Prostate gland (tissue), 2 donors: ENCODE measurements around the gene FAM163B. TPM values are rescaled to one million over a fixed set of nuclear protein-coding genes. Genes with fewer than 3 reads are reported as not detected.

Experiments used
- DNase-seq: peaks from one replicate; pipeline ENCODE4 v3.0.0-alpha.2; 2019; ENCODE audit warnings: low spot score
- H3K27ac ChIP-seq, 2 donors: fragments of 200-600 bp; sonication (generic); 2 replicates each; pipeline ENCODE4 v1.5.1; 2017 to 2019
- H3K27me3 ChIP-seq: fragments of 200-600 bp; sonication (generic); replicated peaks from 2 replicates; pipeline ENCODE4 v1.5.1; 2019; ENCODE audit not compliant: insufficient read depth
- H3K36me3 ChIP-seq, 2 donors: fragments of 200-600 bp; sonication (generic); 1 replicate in 1 of 2; 2 replicates in 1 of 2; pipeline versions ENCODE4 v1.5.1 to v1.8.1; 2017 to 2019
- H3K4me1 ChIP-seq: fragments of 200-600 bp; sonication (generic); replicated peaks from 2 replicates; pipeline ENCODE4 v1.5.1; 2019
- H3K4me3 ChIP-seq, 2 donors: fragments of 200-600 bp; sonication (generic); 2 replicates each; pipeline ENCODE4 v1.5.1; 2017 to 2019
- H3K9me3 ChIP-seq: fragments of 200-600 bp; sonication (generic); 2 replicates; pipeline ENCODE4 v1.5.1; 2017
- POLR2A ChIP-seq: fragments of 450-650 bp; IDR thresholded peaks from one replicate; pipeline ENCODE4 v1.6.1; 2016; ENCODE audit warnings: antibody characterized with exemption, mild to moderate bottlenecking
- POLR2AphosphoS5 ChIP-seq: sonication (generic); formaldehyde crosslinking; IDR thresholded peaks from one replicate; pipeline ENCODE4 v1.6.1; 2017; ENCODE audit warnings: antibody characterized with exemption
- WGBS: methylation state at CpG from one replicate; pipeline ENCODE4 v1.1.5; 2018; 5-methylcytosine and 5-hydroxymethylcytosine counted together
- intact Hi-C: fragments of 100-400 bp; cut with DNase I; formaldehyde crosslinking; loops from one replicate; pipeline ENCODE4 v1.14.2; 2022
- total RNA-seq, 2 donors: library from RNA; depleted of rRNA; stranded (reverse); fragments of >200 nt; gene quantifications; one replicate each; pipeline ENCODE4 v1.1.0, GENCODE V29; 2016
- TF ChIP-seq, protein P1 (sequence below), 4 experiments: fragments of 200-600 bp in 2 of 4; fragments of 450-650 bp in 2 of 4; sonication (generic) in 2 of 4; IDR thresholded peaks; 1 replicate in 3 of 4; 2 replicates in 1 of 4; pipeline ENCODE4 v1.5.1; 2016 to 2019; ENCODE audit warnings: antibody characterized with exemption in 4 of 4, mild to moderate bottlenecking in 2 of 4, moderate library complexity in 2 of 4

Gene FAM163B
- total RNA-seq, 2 donors from 2014 or later, result 0.85 TPM; not detected in 1

DNA sequence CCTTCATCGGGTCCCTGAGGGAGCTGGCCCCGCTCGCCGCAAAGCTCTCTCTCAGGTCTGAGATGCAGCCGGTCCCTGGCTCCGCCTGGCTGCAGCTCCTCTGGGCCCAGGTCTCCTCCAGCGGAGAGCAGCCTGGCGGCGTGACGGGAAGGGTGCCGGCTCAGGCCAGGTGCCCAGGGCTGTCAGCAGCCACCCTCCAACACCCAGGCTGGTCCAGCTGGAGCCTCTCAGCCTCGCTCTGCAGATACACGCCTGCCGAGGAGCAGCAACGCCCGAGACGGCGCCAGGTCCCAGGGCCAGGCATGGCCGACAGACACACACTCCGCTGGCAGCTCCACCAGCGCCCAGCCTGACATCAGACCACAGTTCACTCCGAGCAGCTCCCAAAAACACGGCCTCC lies 25.6 kb downstream of the FAM163B start:
- Histone ChIP-seq H3K27me3 (no peaks in the 10 kb centered on the region), H3K9me3 (no peaks in the 10 kb centered on the region), H3K27ac (no peak overlapping the region), H3K36me3 (no peaks in the 10 kb centered on the region), H3K4me1 (peaks cover 12% of the 10 kb centered on the region), H3K4me3 (no peak overlapping the region)
- WGBS, result 88% methylated on average over 19 of the region's 23 CpGs
- no peak for DNase-seq
- TF ChIP-seq POLR2AphosphoS5 (no peak), POLR2A (no peak)
- TF ChIP-seq, protein P1, sequence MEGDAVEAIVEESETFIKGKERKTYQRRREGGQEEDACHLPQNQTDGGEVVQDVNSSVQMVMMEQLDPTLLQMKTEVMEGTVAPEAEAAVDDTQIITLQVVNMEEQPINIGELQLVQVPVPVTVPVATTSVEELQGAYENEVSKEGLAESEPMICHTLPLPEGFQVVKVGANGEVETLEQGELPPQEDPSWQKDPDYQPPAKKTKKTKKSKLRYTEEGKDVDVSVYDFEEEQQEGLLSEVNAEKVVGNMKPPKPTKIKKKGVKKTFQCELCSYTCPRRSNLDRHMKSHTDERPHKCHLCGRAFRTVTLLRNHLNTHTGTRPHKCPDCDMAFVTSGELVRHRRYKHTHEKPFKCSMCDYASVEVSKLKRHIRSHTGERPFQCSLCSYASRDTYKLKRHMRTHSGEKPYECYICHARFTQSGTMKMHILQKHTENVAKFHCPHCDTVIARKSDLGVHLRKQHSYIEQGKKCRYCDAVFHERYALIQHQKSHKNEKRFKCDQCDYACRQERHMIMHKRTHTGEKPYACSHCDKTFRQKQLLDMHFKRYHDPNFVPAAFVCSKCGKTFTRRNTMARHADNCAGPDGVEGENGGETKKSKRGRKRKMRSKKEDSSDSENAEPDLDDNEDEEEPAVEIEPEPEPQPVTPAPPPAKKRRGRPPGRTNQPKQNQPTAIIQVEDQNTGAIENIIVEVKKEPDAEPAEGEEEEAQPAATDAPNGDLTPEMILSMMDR (IDR thresholded peaks at IDR 0.05), result no peak
- intact Hi-C loops, result no loop called here

DNA sequence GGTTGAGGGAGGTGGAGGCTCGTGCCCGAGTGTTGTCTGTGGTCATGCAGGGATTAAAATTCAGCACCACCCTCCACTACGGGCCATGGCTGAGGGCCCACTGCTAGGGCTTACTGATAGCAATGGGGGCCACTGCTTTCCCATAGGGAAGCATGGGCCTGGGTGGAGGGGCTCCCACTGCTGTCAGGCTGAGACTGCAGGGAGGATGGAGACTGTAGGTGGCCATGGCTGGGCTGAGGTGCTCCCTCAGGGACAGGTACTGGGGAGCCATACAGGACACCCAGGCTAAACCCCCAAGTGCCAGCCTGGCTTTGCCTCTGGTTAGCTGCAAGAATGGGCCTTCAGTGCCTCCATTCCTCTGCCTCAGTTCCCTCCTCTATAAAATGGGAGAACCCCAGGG lies 26.1 kb downstream of the FAM163B start:
- intact Hi-C loops, result no loop called here
- no peak for DNase-seq
- Histone ChIP-seq H3K27ac (no peak overlapping the region), H3K4me3 (no peak overlapping the region), H3K9me3 (no peaks in the 10 kb centered on the region), H3K36me3 (no peaks in the 10 kb centered on the region), H3K4me1 (peaks cover 12% of the 10 kb centered on the region), H3K27me3 (no peaks in the 10 kb centered on the region)
- 90% methylated on average over 3 of the region's 3 CpGs for WGBS
- TF ChIP-seq POLR2A (no peak), POLR2AphosphoS5 (no peak)
- TF ChIP-seq, protein P1 (IDR thresholded peaks at IDR 0.05), result no peak

DNA sequence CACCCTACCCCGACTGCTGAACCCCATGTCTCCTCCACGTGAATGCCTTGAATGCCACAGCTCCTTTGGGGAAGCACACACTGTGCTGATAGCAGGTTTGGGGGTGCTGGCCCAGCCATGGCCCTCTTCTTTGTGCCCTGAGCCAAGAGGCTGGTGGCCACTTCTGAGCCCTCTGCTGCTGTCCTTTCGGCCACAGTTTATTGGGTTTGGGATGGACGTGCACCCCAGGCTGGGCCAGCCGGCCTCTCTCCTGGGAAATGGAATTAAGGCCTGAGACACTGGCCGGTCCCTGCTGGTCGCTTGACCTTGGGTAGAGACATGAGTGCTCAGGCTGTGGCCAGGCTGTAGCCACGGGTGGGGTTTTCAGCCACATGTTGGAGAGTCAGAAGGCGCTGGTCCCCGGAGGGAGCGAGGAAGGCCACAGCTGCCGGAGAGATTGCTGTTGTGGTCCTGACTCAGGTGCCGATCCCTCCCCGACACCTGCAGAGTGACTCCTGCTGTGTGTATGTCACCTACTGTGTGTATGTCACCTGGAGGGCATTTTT lies 26.6 kb downstream of the FAM163B start:
- Histone ChIP-seq H3K4me1 (peaks cover 12% of the 10 kb centered on the region), H3K4me3 (no peak overlapping the region), H3K36me3 (no peaks in the 10 kb centered on the region), H3K27me3 (no peaks in the 10 kb centered on the region), H3K27ac (no peak overlapping the region), H3K9me3 (no peaks in the 10 kb centered on the region)
- no peak for TF ChIP-seq POLR2A
- TF ChIP-seq, protein P1 (IDR thresholded peaks at IDR 0.05), result no peak
- 90% methylated on average over 14 of the region's 14 CpGs for WGBS
- intact Hi-C loops, result no loop called here
- DNase-seq, result no peak

DNA sequence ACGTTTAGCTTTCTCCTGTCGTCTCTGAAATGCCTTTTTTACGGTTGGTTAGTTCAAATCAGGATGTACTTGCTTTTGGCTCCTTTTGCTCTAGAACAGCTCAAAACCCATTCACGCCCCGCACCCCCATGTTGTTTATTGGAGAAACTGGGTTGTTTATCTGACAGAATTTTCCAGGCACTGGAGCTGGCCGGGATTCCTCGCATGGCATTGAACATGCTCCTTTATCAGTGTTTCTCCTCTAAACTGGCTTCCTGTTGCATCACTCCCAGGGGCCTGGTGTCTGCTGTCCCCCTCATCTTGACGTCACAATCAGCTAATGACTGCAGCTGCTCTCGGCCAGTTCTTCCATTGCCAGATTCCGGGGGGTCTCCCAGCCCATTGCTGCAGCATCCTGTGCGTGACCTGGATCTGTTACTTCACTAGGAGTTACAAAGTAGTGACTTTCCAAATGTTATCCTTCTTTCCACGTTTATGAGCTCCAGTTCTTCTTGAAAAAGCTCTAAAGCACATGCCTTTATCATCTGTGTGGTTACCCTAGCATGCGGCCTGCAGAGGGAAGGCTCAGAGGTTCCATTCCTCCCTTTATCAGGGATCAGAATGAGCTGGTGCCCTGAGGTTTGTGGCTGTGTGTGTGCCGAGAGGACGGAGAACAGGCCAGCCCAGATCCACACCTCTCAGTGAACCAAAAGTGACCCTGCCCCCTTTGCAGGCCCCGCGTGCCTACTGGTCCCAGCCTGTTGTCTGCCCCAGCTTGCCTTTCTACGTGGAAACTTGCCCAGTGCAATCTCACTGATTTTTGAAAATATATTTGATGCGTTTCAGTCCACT lies 27.5 kb downstream of the FAM163B start:
- DNase-seq, result no peak
- no peak overlapping the region for H3K4me3 ChIP-seq
- intact Hi-C loops, result no loop called here
- TF ChIP-seq, protein P1 (IDR thresholded peaks at IDR 0.05), result no peak
- no peak for TF ChIP-seq POLR2A
- TF ChIP-seq POLR2AphosphoS5, result no peak
- H3K4me1 ChIP-seq, result peaks cover 12% of the 10 kb centered on the region
- no peaks in the 10 kb centered on the region for H3K27me3 ChIP-seq
- H3K9me3 ChIP-seq, result no peaks in the 10 kb centered on the region
- H3K27ac ChIP-seq, result no peak overlapping the region
- 59% methylated on average over 19 of the region's 19 CpGs for WGBS
- H3K36me3 ChIP-seq, result no peaks in the 10 kb centered on the region

DNA sequence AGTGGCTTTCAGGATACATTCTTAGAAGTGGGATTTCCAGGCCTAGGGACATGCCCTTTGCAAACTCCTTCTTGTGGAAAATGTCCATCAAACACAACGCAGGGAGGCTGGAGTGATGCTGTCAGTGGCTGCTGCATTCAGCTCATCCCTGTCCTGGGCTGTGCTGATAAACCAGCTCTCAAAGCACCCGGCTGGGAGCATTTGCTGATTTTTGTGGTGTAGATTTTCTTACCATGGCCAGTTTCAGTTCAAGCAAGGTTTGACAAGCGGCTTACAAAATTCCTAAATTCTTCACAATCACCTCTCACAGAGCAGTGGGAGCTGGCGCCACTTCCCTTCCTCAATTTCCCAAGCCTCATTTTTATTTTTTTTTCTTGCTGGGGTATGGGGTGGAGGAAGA lies 28.2 kb downstream of the FAM163B start:
- H3K27me3 ChIP-seq, result no peaks in the 10 kb centered on the region
- DNase-seq, result no peak

More for the DNA sequence above, 28.2 kb downstream of the FAM163B start:
- H3K36me3 ChIP-seq, result no peaks in the 10 kb centered on the region
- WGBS, result 83% methylated on average over 4 of the region's 4 CpGs
- H3K4me1 ChIP-seq, result peaks cover 12% of the 10 kb centered on the region
- no peak overlapping the region for H3K4me3 ChIP-seq
- no peak for TF ChIP-seq POLR2AphosphoS5
- TF ChIP-seq, protein P1 (IDR thresholded peaks at IDR 0.05), result no peak
- no peak overlapping the region for H3K27ac ChIP-seq
- intact Hi-C loops, result no loop called here
- H3K9me3 ChIP-seq, result no peaks in the 10 kb centered on the region
